Measurements from ENCODE around the gene TSPO2.

- no peak for TF ChIP-seq POLR2A (IDR thresholded peaks at IDR 0.05)
- TF ChIP-seq CTCF (IDR thresholded peaks at IDR 0.05): no peak
- TF ChIP-seq EP300 (IDR thresholded peaks at IDR 0.05): no peak
Measured at GRCh38 chr6:41088451-41088850, 46.2 kb downstream of the TSPO2 start.

Data from ovary (tissue), 3 donors.